Measurements from ENCODE around the gene RTL1.

RTL1 gene

DNA sequence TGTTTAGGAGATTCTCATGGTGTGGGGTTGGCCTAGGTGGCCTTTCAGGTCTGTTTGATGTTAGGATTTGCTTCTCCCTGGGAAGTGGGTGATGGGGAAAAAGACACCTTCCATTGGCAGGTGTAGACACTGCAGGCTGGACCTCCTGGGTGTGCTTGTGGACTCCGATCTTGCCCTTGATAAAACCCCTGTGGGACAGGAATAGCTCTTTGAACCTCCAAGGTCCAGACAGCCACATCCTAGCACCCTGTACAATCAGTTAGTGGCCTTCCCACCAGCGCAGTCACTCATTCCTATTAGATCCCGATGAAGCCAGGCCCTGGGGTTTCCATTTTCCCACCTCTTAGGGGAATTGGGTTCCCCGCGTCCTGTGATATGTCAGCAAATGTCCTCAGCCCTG lies 49.1 kb downstream of the RTL1 start:
- in situ Hi-C loops (cut with MboI; ENCODE audit: low sequenced_read_pairs), result no loop called here

DNA sequence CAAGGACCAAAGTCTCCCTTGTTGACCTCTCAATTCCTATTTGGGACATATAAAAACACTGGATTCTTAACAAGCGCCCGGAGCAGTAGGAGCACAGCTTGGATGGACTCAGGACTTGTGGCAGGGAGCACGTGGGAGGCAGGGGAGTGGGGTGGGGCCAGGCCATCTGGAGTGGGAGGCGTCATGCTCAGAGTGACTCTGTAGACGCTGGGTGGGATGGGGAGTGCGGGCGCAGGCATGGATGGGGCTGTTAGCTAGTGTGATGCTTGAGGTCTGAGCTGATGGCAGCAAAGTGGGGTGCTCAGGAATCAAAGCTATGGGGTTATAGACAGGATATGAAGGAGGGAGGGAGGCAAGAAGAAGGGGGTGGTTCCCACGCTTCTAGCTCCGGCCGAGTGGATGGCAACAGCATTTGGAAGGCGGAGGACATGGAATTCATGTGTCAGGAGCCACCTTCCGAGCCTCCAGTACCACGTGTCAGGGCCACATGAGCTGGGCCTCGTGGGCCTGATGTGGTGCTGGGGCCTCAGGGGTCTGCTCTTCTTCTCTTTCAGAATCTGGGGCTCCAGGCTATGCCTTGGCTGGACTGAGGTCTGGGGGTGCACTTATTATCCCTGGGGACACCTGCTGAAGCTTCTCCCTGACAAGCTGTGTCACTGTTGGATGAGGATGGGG lies 51.4 kb downstream of the RTL1 start:
- in situ Hi-C loops (cut with MboI; ENCODE audit: low sequenced_read_pairs), result no loop called here

DNA sequence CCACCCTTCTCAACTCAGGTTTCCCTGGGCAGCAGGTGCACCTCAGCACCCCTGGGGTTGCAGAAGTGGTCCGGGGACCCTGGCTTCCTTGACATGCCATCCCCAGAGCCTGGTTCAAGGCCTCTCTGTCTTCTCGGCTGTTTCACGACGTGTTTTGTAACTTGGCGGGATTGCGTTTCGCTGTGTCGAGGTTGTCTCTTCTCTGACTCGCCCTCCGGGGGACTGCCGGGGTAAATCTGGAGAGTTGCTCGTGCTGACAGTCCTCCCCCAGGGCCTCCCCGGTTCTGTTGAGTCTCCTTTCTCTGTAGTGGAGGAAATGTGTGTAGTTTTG lies 52.0 kb downstream of the RTL1 start:
- in situ Hi-C loops (cut with MboI; ENCODE audit: low sequenced_read_pairs), result no loop called here

GRCh38 chr14:100850841-100851585 lies 52.5 kb downstream of the RTL1 start:
- in situ Hi-C loops (cut with MboI; ENCODE audit: low sequenced_read_pairs), result no loop called here

GRCh38 chr14:100849115-100849781 lies 54.3 kb downstream of the RTL1 start:
- in situ Hi-C loops (cut with MboI; ENCODE audit: low sequenced_read_pairs), result no loop called here

DNA sequence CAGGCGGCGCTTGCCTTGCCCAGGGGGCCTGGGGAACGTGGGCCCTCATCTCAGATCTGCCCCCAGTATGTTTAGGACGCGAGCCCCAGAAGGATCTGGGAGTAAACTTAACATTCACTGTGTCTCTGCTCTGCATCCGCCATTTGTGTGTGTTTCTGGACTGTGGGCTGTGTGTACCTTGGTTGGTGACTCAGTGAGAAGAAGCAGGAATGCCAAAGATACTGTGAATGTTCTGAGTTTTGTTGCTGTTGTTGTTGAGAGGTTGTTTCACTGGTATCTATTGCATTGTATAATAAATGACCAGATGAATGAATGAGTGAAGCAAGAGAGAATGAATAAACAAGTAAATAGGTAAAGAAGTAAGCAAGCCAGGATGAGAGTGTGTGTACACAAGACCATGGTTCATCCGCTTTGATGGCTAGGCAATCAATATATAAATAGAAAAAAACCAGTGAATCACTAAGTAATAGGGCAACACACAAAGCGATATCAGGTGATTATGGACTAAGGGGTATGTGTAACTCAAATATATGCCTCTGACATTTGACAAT lies 57.1 kb downstream of the RTL1 start:
- in situ Hi-C loops (cut with MboI; ENCODE audit: low sequenced_read_pairs), result no loop called here

DNA sequence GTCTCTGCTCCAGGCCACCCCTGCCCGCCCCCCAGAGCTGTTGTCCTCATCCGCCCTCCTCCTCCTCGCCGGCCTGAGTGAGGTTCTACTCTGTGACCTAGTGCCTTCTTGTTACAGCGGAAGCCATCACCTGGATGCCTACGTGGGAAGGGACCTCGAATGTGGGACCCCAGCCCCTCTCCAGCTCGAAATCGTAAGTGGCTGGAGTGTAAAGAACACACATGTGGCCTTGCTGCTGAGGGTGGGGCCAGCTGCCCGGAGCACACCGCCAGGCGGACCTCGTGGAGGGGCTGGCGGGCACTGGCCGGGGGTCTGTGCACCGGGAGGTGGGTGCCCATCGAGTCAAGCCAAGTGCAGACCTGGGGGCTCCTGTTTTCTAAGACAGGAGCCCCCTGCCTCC lies 58.2 kb downstream of the RTL1 start:
- in situ Hi-C loops (cut with MboI; ENCODE audit: low sequenced_read_pairs), result no loop called here

DNA sequence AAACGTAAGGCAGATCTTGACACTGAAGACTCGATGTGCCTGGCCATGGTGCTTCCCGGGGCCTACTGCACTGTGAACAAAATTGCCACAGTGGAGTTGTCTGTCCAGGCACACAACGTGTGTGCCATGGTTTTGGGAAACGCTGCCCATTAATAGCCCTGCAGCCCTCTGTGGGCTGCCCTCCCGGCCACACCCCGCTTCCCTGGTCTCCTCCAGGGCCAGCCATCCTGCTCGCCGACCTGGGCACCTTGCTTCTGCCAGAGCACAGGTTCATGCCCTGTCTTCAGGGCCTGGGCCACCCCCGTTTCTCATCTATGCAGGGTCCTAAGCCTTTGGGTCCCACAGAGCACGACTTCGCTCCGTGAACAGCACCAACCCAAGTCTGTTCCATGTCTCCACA lies 58.7 kb downstream of the RTL1 start:
- in situ Hi-C loops (cut with MboI; ENCODE audit: low sequenced_read_pairs), result no loop called here

- in situ Hi-C loops (cut with MboI; ENCODE audit: low sequenced_read_pairs), result no loop called here
Measured at GRCh38 chr14:100844421-100844820, 59.1 kb downstream of the RTL1 start.

DNA sequence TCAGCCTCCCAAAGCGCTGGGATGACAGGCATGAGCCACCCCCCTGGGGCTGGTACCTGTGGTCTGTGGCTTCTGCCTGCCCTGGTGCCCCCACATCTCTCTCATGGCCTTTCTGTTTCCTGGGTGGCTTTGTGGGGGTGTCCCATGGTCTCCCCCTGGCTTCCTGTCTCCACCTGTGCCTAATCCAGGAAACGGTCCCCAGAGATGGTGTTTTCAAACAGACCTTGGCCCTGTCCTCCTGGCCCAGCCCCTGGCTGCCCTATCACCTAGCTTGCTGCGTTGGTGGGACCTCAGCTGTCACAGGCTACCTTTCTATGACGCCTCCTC lies 59.5 kb downstream of the RTL1 start:
- in situ Hi-C loops (cut with MboI; ENCODE audit: low sequenced_read_pairs), result no loop called here

- in situ Hi-C loops (cut with MboI; ENCODE audit: low sequenced_read_pairs), result no loop called here
Measured at GRCh38 chr14:100842799-100843198, 60.7 kb downstream of the RTL1 start.

DNA sequence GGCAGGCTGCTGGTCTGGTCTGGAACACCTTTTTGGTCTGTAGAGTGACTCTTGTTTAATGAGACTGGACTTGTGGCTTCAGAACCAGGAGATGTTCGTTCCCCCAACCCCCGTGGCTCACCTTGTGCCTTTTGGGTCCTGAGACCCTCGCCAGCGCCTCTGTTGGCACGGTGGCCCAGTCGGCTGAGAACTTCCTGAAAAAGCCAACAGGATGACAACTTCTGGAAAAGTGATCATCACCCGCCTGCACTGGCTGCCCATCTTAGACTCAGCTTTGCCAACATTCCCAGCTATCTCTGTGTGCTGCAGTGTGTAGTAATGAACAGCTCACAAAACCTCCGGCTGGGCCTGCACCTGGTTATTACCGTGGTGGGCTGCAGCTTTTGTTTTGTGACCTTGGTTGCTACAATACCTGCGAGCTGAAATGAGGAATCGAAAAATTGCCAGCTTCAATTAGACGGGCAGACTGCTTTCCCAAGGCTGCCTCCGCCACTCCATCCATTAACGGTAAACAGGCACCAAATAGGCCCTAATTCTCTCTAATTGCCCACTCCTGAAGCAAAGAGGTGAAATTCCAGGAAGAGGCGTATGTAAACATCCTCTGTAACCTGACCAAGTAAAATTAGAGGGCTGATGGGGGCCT lies 61.6 kb downstream of the RTL1 start:
- in situ Hi-C loops (cut with MboI; ENCODE audit: low sequenced_read_pairs), result no loop called here

DNA sequence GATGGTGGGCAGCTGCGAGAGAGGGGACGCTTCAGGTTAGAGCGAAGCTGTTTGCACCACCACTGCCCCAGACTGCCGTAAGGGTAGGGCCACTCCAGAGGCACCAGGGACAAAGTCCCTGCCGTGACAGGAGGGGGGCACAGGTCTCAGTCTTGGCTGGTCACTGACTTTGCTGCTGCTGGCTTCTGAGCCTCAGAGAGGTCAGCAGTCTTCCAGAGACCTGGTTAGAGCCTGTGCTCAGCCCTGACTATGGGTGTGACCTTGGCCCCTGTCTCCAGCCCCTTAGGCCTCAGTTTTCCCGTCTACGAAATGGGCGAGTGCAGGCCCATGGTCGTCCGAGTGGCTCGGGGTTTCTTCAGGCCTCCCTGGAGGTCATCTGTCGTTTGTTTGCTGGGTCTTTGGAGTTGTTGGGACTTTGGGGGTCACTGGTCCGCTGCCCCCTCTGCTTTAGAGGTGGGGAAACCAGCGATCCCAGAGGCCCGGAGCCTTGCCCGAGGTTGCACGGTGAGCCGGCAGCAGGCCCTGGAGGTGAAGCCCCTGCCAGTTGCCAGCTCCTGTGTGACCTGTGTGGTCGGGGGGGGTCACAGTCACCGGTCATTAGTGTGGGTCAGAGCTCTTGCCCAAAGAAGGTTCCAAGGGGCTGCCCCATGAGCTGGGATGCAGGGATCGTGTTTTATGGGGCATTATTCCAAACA lies 62.3 kb downstream of the RTL1 start:
- in situ Hi-C loops (cut with MboI; ENCODE audit: low sequenced_read_pairs), result no loop called here

DNA sequence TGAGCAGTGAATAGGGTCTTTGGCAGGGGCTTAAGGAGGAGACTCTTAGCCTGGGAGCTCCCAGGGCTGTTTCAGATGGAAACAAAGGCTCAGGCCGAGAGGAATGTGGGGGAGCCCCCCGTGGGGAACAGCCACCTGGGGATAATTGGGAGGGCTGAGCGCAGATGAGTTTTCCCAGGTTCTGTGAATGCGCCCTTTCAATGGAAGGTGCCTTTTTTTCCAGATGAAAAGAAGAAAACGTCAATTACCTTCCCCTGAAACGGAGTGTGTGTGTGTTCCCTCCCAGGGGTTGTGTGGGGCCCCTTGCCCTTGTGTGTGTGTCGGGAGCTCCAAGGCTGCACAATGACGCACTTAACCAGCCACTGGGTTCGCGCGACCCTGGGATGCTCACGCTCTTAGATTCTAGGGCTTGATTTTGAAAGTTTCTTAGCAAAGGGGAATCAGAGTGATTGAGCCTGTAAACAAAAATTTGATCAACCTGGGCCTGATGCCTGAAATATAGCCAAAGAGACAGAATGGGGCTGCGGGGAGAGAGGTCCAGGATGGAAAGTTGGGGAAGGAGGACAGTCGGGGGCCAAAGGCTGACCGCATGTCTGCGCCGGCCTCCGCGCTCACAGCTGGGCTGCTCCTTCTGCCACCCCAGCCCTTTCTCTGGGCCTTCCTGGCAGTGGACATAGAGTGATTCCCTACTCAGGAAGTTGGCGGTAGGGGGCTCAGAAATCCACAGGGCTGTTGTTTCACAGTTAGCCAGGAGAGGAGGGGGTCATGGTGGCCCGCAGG lies 63.0 kb downstream of the RTL1 start:
- in situ Hi-C loops (cut with MboI; ENCODE audit: low sequenced_read_pairs), result no loop called here

- in situ Hi-C loops (cut with MboI; ENCODE audit: low sequenced_read_pairs), result no loop called here
Measured at GRCh38 chr14:100839681-100840111, 63.8 kb downstream of the RTL1 start.

DNA sequence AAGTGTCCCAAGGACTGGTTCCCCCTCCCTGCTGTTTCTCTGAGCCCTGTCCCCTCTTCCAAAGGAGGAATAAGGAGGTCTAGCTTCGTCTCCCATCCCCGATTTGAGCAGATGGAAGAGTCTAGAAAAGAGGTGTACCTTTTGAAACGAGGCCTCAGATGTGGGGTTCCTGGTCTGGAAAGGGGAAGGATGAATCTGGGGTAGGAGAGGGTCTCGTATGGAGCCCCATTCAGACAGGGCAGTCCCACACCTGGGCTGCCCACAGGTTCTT lies 64.3 kb downstream of the RTL1 start:
- in situ Hi-C loops (cut with MboI; ENCODE audit: low sequenced_read_pairs), result no loop called here

DNA sequence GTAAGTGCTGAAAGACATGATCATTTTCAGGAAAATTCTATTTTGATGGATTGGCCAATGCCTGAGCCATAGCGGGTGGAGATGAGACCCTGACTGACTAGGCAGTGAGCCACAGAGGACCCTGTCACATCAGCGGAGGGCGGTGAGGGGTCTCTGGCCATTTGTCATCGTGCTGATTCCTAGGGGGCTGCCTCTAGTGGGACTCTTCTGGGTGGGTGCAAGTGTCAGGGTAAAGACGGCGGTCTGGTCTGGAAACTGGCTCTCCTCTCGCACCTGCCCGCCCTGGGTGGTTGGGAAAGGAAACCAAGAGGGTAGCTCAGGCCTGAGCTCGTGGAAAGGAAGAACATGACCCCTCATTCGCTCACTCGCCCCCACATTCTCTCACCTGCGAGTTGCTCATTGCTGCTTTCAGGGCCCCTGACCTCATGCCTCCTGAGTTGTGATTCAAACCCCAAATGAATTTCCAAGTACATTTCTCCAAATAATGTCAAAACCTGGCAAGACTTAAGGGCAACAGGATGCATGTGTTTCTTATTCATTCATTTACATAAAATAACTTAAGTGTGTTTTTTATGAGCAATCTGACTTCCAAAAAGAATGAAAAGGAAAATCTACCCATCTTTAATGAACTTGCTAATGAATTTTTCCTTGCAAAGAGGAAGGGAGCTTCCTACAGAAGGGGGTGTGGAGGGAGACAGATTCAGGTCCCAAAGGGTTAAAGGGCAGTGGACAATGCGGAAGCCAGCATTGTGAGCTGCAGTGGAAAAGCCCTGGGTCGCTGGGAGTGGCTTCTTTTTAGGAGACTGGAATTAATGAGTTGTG lies 64.8 kb downstream of the RTL1 start:
- in situ Hi-C loops (cut with MboI; ENCODE audit: low sequenced_read_pairs), result no loop called here

- in situ Hi-C loops (cut with MboI; ENCODE audit: low sequenced_read_pairs), result no loop called here
Measured at GRCh38 chr14:100837805-100838350, 65.6 kb downstream of the RTL1 start.

Data from hTERT RPE-1 (cell line).